Loucy (cell line): ENCODE results near the gene PAX7.

Source experiments
- CTCF ChIP-seq: fragments of 200-600 bp; sonication (generic); conservative IDR thresholded peaks from 2 replicates; pipeline ENCODE4 v1.5.1; 2014; ENCODE audit warnings: mild to moderate bottlenecking, antibody characterized with exemption, low read length
- EZH2phosphoT487 ChIP-seq: fragments of 200-600 bp; IDR thresholded peaks from 2 replicates; pipeline ENCODE4 v1.6.1; 2018; ENCODE audit warnings: antibody characterized with exemption, mild to moderate bottlenecking, moderate library complexity, borderline replicate concordance

GRCh38 chr1:18635891-18636595, 5.4 kb downstream of the PAX7 start:
- TF ChIP-seq CTCF (no peak), EZH2phosphoT487 (no peak)
